ENCODE measurements around the gene CDK5RAP2. TPM values are rescaled to one million over a fixed set of nuclear protein-coding genes. Genes with fewer than 3 reads are reported as not detected.

CDK5RAP2 gene
- total and polyA plus RNA-seq, 9 of the 15 experiments (the other 6 are each of a cell fraction or from before 2014, with no cell fraction given), result 19.9 to 68.8 (median 42.2) TPM

- TF ChIP-seq ADNP (tag; IDR thresholded peaks at IDR 0.05) (no peak), PTTG1 (tag; IDR thresholded peaks at IDR 0.05; ENCODE audit: low read depth) (peak; percentile 77), DACH1 (IDR thresholded peaks at IDR 0.05; ENCODE audit: partially characterized antibody) (no peak), POLR2AphosphoS5 (IDR thresholded peaks at IDR 0.05; ENCODE audit: control insufficient read depth, insufficient read depth, low read depth, low read length) (peak; percentile 79), E2F3 (CRISPR knock-in tag; IDR thresholded peaks at IDR 0.05) (peak; percentile 98), CBX2 (IDR thresholded peaks at IDR 0.05; ENCODE audit: insufficient read depth, low read length, poor library complexity, severe bottlenecking) (no peak), ZNF277 (CRISPR knock-in tag; IDR thresholded peaks at IDR 0.05; ENCODE audit: borderline replicate concordance) (no peak), TFE3 (CRISPR knock-in tag; IDR thresholded peaks at IDR 0.05) (0 out of 2 replicates have a peak, but pooled peaks have one; percentile 25), SNAPC5 (CRISPR knock-in tag; IDR thresholded peaks at IDR 0.05) (no peak), KDM1A (IDR thresholded peaks at IDR 0.05) (no peak), ZNF79 (CRISPR knock-in tag; IDR thresholded peaks at IDR 0.05; ENCODE audit: low read depth) (peak; percentile 67), CREB5 (CRISPR knock-in tag; IDR thresholded peaks at IDR 0.05) (peak; percentile 70; the same call in 1 of the 2 replicates), ELF2 (CRISPR knock-in tag; IDR thresholded peaks at IDR 0.05) (peak; percentile 73), RBM15 (IDR thresholded peaks at IDR 0.05; ENCODE audit: insufficient read depth, low read length) (no peak), TAF9B (IDR thresholded peaks at IDR 0.05; ENCODE audit: partially characterized antibody) (no peak), CSDE1 (IDR thresholded peaks at IDR 0.05) (peak; percentile 54 to 99; a peak in 3 of 4 replicates), BRD4 (IDR thresholded peaks at IDR 0.05) (no peak; the same call in 1 of the 2 replicates), MITF (IDR thresholded peaks at IDR 0.05) (no peak), ZNF354B (CRISPR knock-in tag; IDR thresholded peaks at IDR 0.05) (0 out of 2 replicates have a peak, but pooled peaks have one; percentile 31), CBFA2T3 (IDR thresholded peaks at IDR 0.05) (no peak), MYC (IDR thresholded peaks at IDR 0.05; ENCODE audit: low read depth, low read length) (peak; percentile 65), MYC (CRISPR knock-in tag; IDR thresholded peaks at IDR 0.05; ENCODE audit: borderline replicate concordance, low read depth) (no peak), NUFIP1 (IDR thresholded peaks at IDR 0.05; ENCODE audit: partially characterized antibody) (peak; percentile 63), ZNF239 (CRISPR knock-in tag; IDR thresholded peaks at IDR 0.05) (peak; percentile 64)
Measured at GRCh38 chr9:120580051-120580896, at the start of gene CDK5RAP2 (continued).

Measured in K562 (cell line).